GM21825 (cell line): ENCODE results near the gene CFAP107.
"Not testable (repeated sequence)": the region's sequence is repeated elsewhere in the genome, so short reads cannot be mapped to it uniquely, and the experiment has no call there.

ENCODE experiments used
- ATAC-seq: cut with Tn5 transposase; IDR thresholded peaks from one replicate; pipeline ENCODE4 v1.9.1; 2021; ENCODE audit warnings: mild to moderate bottlenecking, moderate library complexity; ENCODE audit not compliant: unreplicated experiment

CFAP107 gene

GRCh38 chr1:12745992-12746323, at the start of gene CFAP107:
Gene CFAP107, plus strand, starts transcription at chr1:12746200. Its CDS starts 231 bp downstream, at chr1:12746431.
- no peak for ATAC-seq

GRCh38 chr1:12696658-12697057, 49.3 kb upstream of the CFAP107 start:
- no peak for ATAC-seq

- no peak for ATAC-seq
Observed at GRCh38 chr1:12697397-12697796, 48.6 kb upstream of the CFAP107 start.

GRCh38 chr1:12703821-12704451, 42.1 kb upstream of the CFAP107 start:
- ATAC-seq = no peak

- no peak for ATAC-seq
Observed at GRCh38 chr1:12706061-12706460, 39.9 kb upstream of the CFAP107 start.

- ATAC-seq = no peak
Observed at GRCh38 chr1:12708396-12709090, 37.5 kb upstream of the CFAP107 start.

- no peak for ATAC-seq
Observed at GRCh38 chr1:12709091-12709491, 36.9 kb upstream of the CFAP107 start.

GRCh38 chr1:12709696-12710095, 36.3 kb upstream of the CFAP107 start:
- no peak for ATAC-seq

GRCh38 chr1:12711536-12711935, 34.5 kb upstream of the CFAP107 start:
- ATAC-seq = no peak

GRCh38 chr1:12712076-12712475, 33.9 kb upstream of the CFAP107 start:
- ATAC-seq = no peak

GRCh38 chr1:12712929-12713328, 33.1 kb upstream of the CFAP107 start:
- ATAC-seq = no peak

GRCh38 chr1:12713651-12714050, 32.3 kb upstream of the CFAP107 start:
- not testable (repeated sequence) for ATAC-seq

GRCh38 chr1:12714710-12715475, 31.1 kb upstream of the CFAP107 start:
- ATAC-seq = no peak

GRCh38 chr1:12715896-12716437, 30.0 kb upstream of the CFAP107 start, which contains the start of gene AADACL3:
Gene AADACL3, plus strand, starts transcription at chr1:12716110. Its CDS starts 67 bp downstream, at chr1:12716177.
- no peak for ATAC-seq

GRCh38 chr1:12717301-12717838, 28.6 kb upstream of the CFAP107 start:
- ATAC-seq = no peak

GRCh38 chr1:12722626-12723025, 23.4 kb upstream of the CFAP107 start:
- no peak for ATAC-seq

- ATAC-seq = no peak
Observed at GRCh38 chr1:12728391-12728790, 17.6 kb upstream of the CFAP107 start.

GRCh38 chr1:12730156-12730555, 15.8 kb upstream of the CFAP107 start:
- ATAC-seq = no peak

GRCh38 chr1:12731084-12731483, 14.9 kb upstream of the CFAP107 start:
- not testable (repeated sequence) for ATAC-seq

- ATAC-seq = no peak
Observed at GRCh38 chr1:12734651-12735050, 11.3 kb upstream of the CFAP107 start.

GRCh38 chr1:12738934-12739333, 7.1 kb upstream of the CFAP107 start:
- ATAC-seq = no peak
